HUDEP-2 (cell line): Measurements from ENCODE around the gene ANKRD26.
"Not testable (repeated sequence)": the region's sequence is repeated elsewhere in the genome, so short reads cannot be mapped to it uniquely, and the experiment has no call there.

ENCODE experiments used
- DNase-seq, 76 experiments: peaks; one replicate each; lab custom pipeline; 2025; ENCODE audit not compliant: unreplicated experiment in 76 of 76; lab: John Stamatoyannopoulos, UW

The ANKRD26 gene

GRCh38 chr10:27099916-27100812, at the start of gene ANKRD26:
ANKRD26 (minus strand) TSS chr10:27100494; CDS start chr10:27100326, 168 bp downstream.
- peak; percentile 23 to 95 (median 88) for DNase-seq

GRCh38 chr10:27147701-27148100, 47.4 kb upstream of the ANKRD26 start:
- DNase-seq = no peak

GRCh38 chr10:27145937-27146336, 45.6 kb upstream of the ANKRD26 start:
- no peak for DNase-seq

GRCh38 chr10:27143686-27144085, 43.4 kb upstream of the ANKRD26 start:
- DNase-seq = no peak

- no peak for DNase-seq
These were observed 38.0 kb upstream of the ANKRD26 start for GRCh38 chr10:27138277-27138676.

GRCh38 chr10:27134371-27134770, 34.1 kb upstream of the ANKRD26 start:
- no peak for DNase-seq

GRCh38 chr10:27108165-27108564, 7.9 kb upstream of the ANKRD26 start:
- no peak for DNase-seq

- DNase-seq = peak in 1 of 76 experiments; percentile 1
These were observed 4.6 kb upstream of the ANKRD26 start for GRCh38 chr10:27104919-27105318.

GRCh38 chr10:27100813-27101347, 586 bp upstream of the ANKRD26 start:
- DNase-seq = peak in 1 of 76 experiments; percentile 28

GRCh38 chr10:27099448-27099847, 846 bp downstream of the ANKRD26 start:
- no peak for DNase-seq

GRCh38 chr10:27088119-27089044, 11.9 kb downstream of the ANKRD26 start:
- no peak for DNase-seq

GRCh38 chr10:27072436-27073114, 27.7 kb downstream of the ANKRD26 start:
- no peak for DNase-seq

GRCh38 chr10:27068217-27068891, 31.9 kb downstream of the ANKRD26 start:
- DNase-seq = no peak

- no peak for DNase-seq
These were observed 35.2 kb downstream of the ANKRD26 start for GRCh38 chr10:27065084-27065483.

- DNase-seq = no peak
These were observed 47.6 kb downstream of the ANKRD26 start for GRCh38 chr10:27052656-27053055.

GRCh38 chr10:27045247-27045646, 55.0 kb downstream of the ANKRD26 start:
- not testable (repeated sequence) for DNase-seq

- no peak for DNase-seq
These were observed 59.1 kb downstream of the ANKRD26 start for GRCh38 chr10:27041196-27041595.

GRCh38 chr10:27038168-27038567, 62.1 kb downstream of the ANKRD26 start:
- no peak for DNase-seq

GRCh38 chr10:27035163-27035562, 65.1 kb downstream of the ANKRD26 start:
- DNase-seq = no peak

GRCh38 chr10:27030060-27030459, 70.2 kb downstream of the ANKRD26 start:
- no peak for DNase-seq
